OCI-LY7 (cell line): Measurements from ENCODE around the gene DYRK2. TPM values are rescaled to one million over a fixed set of nuclear protein-coding genes. Genes with fewer than 3 reads are reported as not detected.
A peak's percentile ranks its signal among the peaks of the same experiment; 100 is the strongest.

ENCODE experiments used
- BruUV-seq: library from RNA; stranded (reverse); fragments of 400-500 nt; replicated peaks from 2 replicates; lab custom pipeline; 2021; lab: Mats Ljungman, UMichigan
- CTCF ChIA-PET: fragments of 300-600 bp; sonication (Branson Sonifier 250); formaldehyde crosslinking; loops from one replicate; lab custom pipeline; 2022; ENCODE audit warnings: antibody characterized with exemption; ENCODE audit not compliant: unreplicated experiment; lab: Charles Lee
- POLR2A ChIA-PET: fragments of 300-600 bp; sonication (Branson Sonifier 250); formaldehyde crosslinking; loops from one replicate; lab custom pipeline; 2022; ENCODE audit warnings: antibody characterized with exemption; lab: Charles Lee
- DNase-seq: peaks from one replicate; pipeline ENCODE4 v3.0.0-alpha.2; 2015; ENCODE audit warnings: low spot score
- H2AFZ ChIP-seq: fragments of 200-600 bp; sonication (generic), shearing (Covaris generic); 2 replicates; pipeline ENCODE4 v1.6.1; 2014; ENCODE audit warnings: mild to moderate bottlenecking, antibody characterized with exemption, low read length, moderate library complexity
- H3K27ac ChIP-seq: fragments of 200-600 bp; sonication (generic); 2 replicates; pipeline ENCODE4 v1.5.1; 2014; ENCODE audit warnings: mixed run types, low read depth, mild to moderate bottlenecking, moderate library complexity, low read length, inconsistent platforms; ENCODE audit not compliant: poor library complexity, severe bottlenecking
- H3K36me3 ChIP-seq: fragments of 200-600 bp; sonication (generic); 2 replicates; pipeline ENCODE4 v1.6.1; 2014; ENCODE audit warnings: mild to moderate bottlenecking, antibody characterized with exemption, low read length, moderate library complexity, mixed read lengths; ENCODE audit not compliant: insufficient read depth
- H3K4me1 ChIP-seq: fragments of 200-600 bp; sonication (generic); 2 replicates; pipeline ENCODE4 v1.5.1; 2014; ENCODE audit warnings: mild to moderate bottlenecking, low read length; ENCODE audit not compliant: insufficient read depth, poor library complexity, severe bottlenecking
- H3K4me2 ChIP-seq: fragments of 200-600 bp; sonication (generic); 2 replicates; pipeline ENCODE4 v1.6.1; 2014; ENCODE audit warnings: mild to moderate bottlenecking, low read length
- H3K4me3 ChIP-seq: fragments of 200-600 bp; sonication (generic); 2 replicates; pipeline ENCODE4 v1.5.1; 2014; ENCODE audit warnings: mild to moderate bottlenecking, low read depth, low read length; ENCODE audit not compliant: poor library complexity, severe bottlenecking
- H3K79me2 ChIP-seq: fragments of 200-600 bp; sonication (generic); 2 replicates; pipeline ENCODE4 v1.6.1; 2016; ENCODE audit warnings: low read depth, mild to moderate bottlenecking, low read length, moderate library complexity, mixed read lengths; ENCODE audit not compliant: insufficient read depth
- H3K9me2 ChIP-seq: fragments of 200-600 bp; sonication (generic); 2 replicates; pipeline ENCODE4 v1.6.1; 2016; ENCODE audit warnings: mild to moderate bottlenecking, low read length, mixed read lengths; ENCODE audit not compliant: insufficient read depth
- H3K9me3 ChIP-seq: fragments of 200-600 bp; sonication (generic); 2 replicates; pipeline ENCODE4 v1.6.1; 2014; ENCODE audit warnings: mild to moderate bottlenecking, mixed run types, low read length, mixed read lengths
- H4K20me1 ChIP-seq: fragments of 200-600 bp; sonication (generic); 2 replicates; pipeline ENCODE4 v1.6.1; 2014; ENCODE audit warnings: mild to moderate bottlenecking, antibody characterized with exemption, low read length, moderate library complexity, mixed read lengths; ENCODE audit not compliant: insufficient read depth
- EZH2phosphoT487 ChIP-seq: fragments of 200-600 bp; sonication (generic); IDR thresholded peaks from 2 replicates; pipeline ENCODE4 v1.6.1; 2018; ENCODE audit warnings: low read depth, borderline replicate concordance, mild to moderate bottlenecking, mixed run types, antibody characterized with exemption, low read length, moderate library complexity, mixed read lengths
- intact Hi-C: fragments of 100-400 bp; cut with micrococcal nuclease; formaldehyde crosslinking; loops from one replicate; pipeline ENCODE4 v1.10.0; 2022; ENCODE audit not compliant: unreplicated experiment
- total RNA-seq, 2 experiments: library from RNA; depleted of rRNA in 1 of 2; stranded (reverse); fragments of >200 nt in 1 of 2; shearing (Covaris generic) in 1 of 2; gene quantifications; 2 replicates each; pipeline ENCODE4 v1.2.3, GENCODE V29; 2014 to 2022
- TF ChIP-seq, protein P1 (sequence below): fragments of 200-600 bp; sonication (generic); conservative IDR thresholded peaks from 2 replicates; pipeline ENCODE4 v1.5.1; 2014; ENCODE audit warnings: mild to moderate bottlenecking, antibody characterized with exemption, low read length, moderate library complexity, mixed read lengths

The DYRK2 gene
- total RNA-seq, 2 experiments from 2014 or later = 30.6 to 32.3 TPM

DNA sequence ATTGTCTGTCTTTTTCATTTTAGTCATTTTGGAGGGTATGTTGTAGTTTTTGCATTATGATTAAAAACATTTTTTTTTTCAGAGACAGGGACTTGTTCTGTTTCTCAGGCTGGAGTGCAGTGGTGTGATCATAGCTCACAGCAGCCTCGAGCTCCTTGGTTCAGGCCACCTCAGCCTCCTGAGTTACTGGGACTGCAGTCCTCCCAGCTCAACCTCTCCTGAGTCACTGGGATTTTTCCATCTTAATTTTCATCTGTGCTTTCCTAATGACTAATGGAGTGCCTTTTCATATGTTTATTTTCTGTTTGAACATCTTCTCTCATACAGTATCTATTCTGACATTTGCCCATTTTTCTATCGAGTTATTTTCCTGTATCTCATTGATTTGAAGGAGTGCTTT, 52.6 kb downstream of the DYRK2 start:
- DNase-seq = no peak
- no peaks in the 10 kb centered on the region for H3K79me2 ChIP-seq
- ChIA-PET POLR2A (interaction anchor here (1.0 kb wide), 1 partner anchor 35 kb away, joined by 3 read pairs; no protein-coding TSS in a partner anchor), CTCF (no interaction called here)
- no TSS peak for BruUV-seq
- H3K27ac ChIP-seq = no peak overlapping the region
- H3K36me3 ChIP-seq = no peaks in the 10 kb centered on the region
- no peak overlapping the region for H3K4me3 ChIP-seq
- H3K4me1 ChIP-seq = peaks cover 62% of the 10 kb centered on the region
- intact Hi-C loops = no loop called here
- H4K20me1 ChIP-seq = no peaks in the 10 kb centered on the region
- TF ChIP-seq, protein P1, sequence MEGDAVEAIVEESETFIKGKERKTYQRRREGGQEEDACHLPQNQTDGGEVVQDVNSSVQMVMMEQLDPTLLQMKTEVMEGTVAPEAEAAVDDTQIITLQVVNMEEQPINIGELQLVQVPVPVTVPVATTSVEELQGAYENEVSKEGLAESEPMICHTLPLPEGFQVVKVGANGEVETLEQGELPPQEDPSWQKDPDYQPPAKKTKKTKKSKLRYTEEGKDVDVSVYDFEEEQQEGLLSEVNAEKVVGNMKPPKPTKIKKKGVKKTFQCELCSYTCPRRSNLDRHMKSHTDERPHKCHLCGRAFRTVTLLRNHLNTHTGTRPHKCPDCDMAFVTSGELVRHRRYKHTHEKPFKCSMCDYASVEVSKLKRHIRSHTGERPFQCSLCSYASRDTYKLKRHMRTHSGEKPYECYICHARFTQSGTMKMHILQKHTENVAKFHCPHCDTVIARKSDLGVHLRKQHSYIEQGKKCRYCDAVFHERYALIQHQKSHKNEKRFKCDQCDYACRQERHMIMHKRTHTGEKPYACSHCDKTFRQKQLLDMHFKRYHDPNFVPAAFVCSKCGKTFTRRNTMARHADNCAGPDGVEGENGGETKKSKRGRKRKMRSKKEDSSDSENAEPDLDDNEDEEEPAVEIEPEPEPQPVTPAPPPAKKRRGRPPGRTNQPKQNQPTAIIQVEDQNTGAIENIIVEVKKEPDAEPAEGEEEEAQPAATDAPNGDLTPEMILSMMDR = no peak
- no peak for TF ChIP-seq EZH2phosphoT487
- no peak overlapping the region for H3K4me2 ChIP-seq
- H2AFZ ChIP-seq = no peak overlapping the region
- no peaks in the 10 kb centered on the region for H3K9me3 ChIP-seq
- no peaks in the 10 kb centered on the region for H3K9me2 ChIP-seq

DNA sequence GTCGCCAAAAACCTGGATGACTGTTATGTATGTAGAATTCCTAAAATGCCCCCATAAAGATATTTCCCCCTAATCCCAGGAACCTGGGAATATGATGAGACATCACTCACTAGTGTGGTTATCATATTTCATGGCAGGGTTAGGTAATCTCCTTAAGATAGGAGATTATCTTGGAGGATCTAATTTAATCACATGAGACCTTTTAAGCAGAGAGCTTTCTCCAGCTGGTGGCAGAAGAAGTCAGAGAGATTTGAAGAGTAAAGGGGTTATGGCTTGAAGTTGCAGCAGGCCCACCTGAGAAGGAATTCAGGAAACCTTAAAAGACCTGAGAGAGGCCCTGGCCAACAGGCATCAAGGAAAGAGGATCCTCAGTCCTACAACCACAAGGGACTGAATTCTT, 53.6 kb downstream of the DYRK2 start:
- no peak for DNase-seq
- intact Hi-C loops = no loop called here
- Histone ChIP-seq H3K4me1 (peaks cover 52% of the 10 kb centered on the region), H3K4me3 (no peak overlapping the region), H3K9me2 (no peaks in the 10 kb centered on the region), H3K9me3 (no peaks in the 10 kb centered on the region), H2AFZ (no peak overlapping the region), H3K79me2 (no peaks in the 10 kb centered on the region), H4K20me1 (no peaks in the 10 kb centered on the region), H3K27ac (no peak overlapping the region), H3K4me2 (no peak overlapping the region), H3K36me3 (no peaks in the 10 kb centered on the region)
- ChIA-PET POLR2A (interaction anchor here (0.6 kb wide), 1 partner anchor 68 kb away, joined by 3 read pairs; no protein-coding TSS in a partner anchor), CTCF (no interaction called here)
- no TSS peak for BruUV-seq
- TF ChIP-seq EZH2phosphoT487 = no peak
- TF ChIP-seq, protein P1 = no peak

DNA sequence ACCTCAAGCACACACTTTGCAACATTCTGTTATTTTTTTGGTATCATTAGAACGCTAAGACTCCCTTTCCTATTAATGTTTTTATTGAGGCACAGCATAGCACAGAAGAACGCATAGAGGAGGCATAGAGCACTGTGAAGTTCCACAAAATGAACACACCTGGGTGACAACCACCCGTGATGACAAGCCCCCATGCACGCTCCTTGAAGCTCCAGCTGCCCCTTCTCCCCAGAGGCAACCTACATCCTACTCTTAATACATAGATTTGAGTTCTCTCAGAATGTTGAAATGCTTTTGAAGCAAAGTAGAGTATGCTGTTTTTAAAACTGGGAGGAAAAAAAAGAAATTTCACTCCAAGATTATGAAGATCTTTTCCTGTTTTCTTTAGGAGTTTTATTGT, 55.5 kb downstream of the DYRK2 start:
- H4K20me1 ChIP-seq = no peaks in the 10 kb centered on the region
- no peaks in the 10 kb centered on the region for H3K9me3 ChIP-seq
- H3K79me2 ChIP-seq = no peaks in the 10 kb centered on the region
- POLR2A ChIA-PET = interaction anchor here (0.6 to 1.2 kb wide), 3 partner anchors 8 to 123 kb away, joined by 3 to 5 read pairs (median 4); no protein-coding TSS in a partner anchor
- H3K4me1 ChIP-seq = peaks cover 34% of the 10 kb centered on the region
- H3K9me2 ChIP-seq = no peaks in the 10 kb centered on the region
- no TSS peak for BruUV-seq
- TF ChIP-seq, protein P1 = no peak
- no peak for TF ChIP-seq EZH2phosphoT487
- peak overlapping the region; percentile 22 for H3K4me2 ChIP-seq
- no peaks in the 10 kb centered on the region for H3K36me3 ChIP-seq
- intact Hi-C loops = no loop called here
- no peak overlapping the region for H3K4me3 ChIP-seq
- H3K27ac ChIP-seq = no peak overlapping the region
- no peak overlapping the region for H2AFZ ChIP-seq
- CTCF ChIA-PET = no interaction called here
- DNase-seq = peak; percentile 65
